HCT116 (cell line): ENCODE results near the gene GMEB1. TPM values are rescaled to one million over a fixed set of nuclear protein-coding genes. Genes with fewer than 3 reads are reported as not detected.

ENCODE experiments used
- ATAC-seq: fragments of 200-7000 bp; cut with Tn5 transposase; 2 replicates; pipeline ENCODE4 v1.9.1; 2020; ENCODE audit warnings: mild to moderate bottlenecking, moderate library complexity
- BruUV-seq: library from RNA; stranded (reverse); fragments of 400-500 nt; replicated peaks from 2 replicates; lab custom pipeline; 2021; lab: Mats Ljungman, UMichigan
- CTCF ChIA-PET: fragments of 300-600 bp; sonication (Branson Sonifier 250); formaldehyde crosslinking; loops from one replicate; lab custom pipeline; 2021; ENCODE audit warnings: antibody characterized with exemption; lab: Charles Lee
- POLR2A ChIA-PET: fragments of 300-600, 350-600 bp; sonication (Branson Sonifier 250); formaldehyde crosslinking; loops from one replicate; lab custom pipeline; 2021; ENCODE audit warnings: antibody characterized with exemption; lab: Charles Lee
- RAD21 ChIA-PET, 2 experiments: fragments of 300-600 bp; sonication (Branson Sonifier 250); formaldehyde crosslinking; loops; one replicate each; lab custom pipeline; 2023; ENCODE audit warnings: low total read pairs in 2 of 2; ENCODE audit not compliant: uncharacterized antibody in 2 of 2, unreplicated experiment in 2 of 2, low non-redundant PET in 1 of 2; lab: Charles Lee
- DNase-seq: peaks from one replicate; pipeline ENCODE4 v3.0.0-alpha.2; 2010; ENCODE audit warnings: low read depth, low spot score
- H2AFZ ChIP-seq: fragments of 200-600 bp; shearing (Covaris generic), sonication (generic); 2 replicates; pipeline ENCODE4 v1.6.1; 2017; ENCODE audit warnings: low read depth, mixed run types, mixed read lengths, antibody characterized with exemption, low read length; ENCODE audit not compliant: poor library complexity, severe bottlenecking
- H3K27ac ChIP-seq: 2 replicates; pipeline ENCODE4 v1.5.1; 2012; ENCODE audit warnings: low read depth, low read length
- H3K27me3 ChIP-seq: fragments of 200-600 bp; sonication (generic); 2 replicates; pipeline ENCODE4 v1.6.1; 2016; ENCODE audit warnings: mixed run types, low read length, mixed read lengths; ENCODE audit not compliant: insufficient read depth
- H3K36me3 ChIP-seq, 2 experiments: fragments of 200-500 bp in 1 of 2; fragments of 200-600 bp in 1 of 2; sonication (Bioruptor generic) in 1 of 2; sonication (generic) in 1 of 2; 2 replicates each; pipeline versions ENCODE4 v1.5.1 to v1.6.1; 2014 to 2016; ENCODE audit warnings: low read length in 2 of 2, inconsistent platforms in 1 of 2, mixed read lengths in 1 of 2, mixed run types in 1 of 2; ENCODE audit not compliant: insufficient read depth in 2 of 2, control insufficient read depth in 1 of 2
- H3K4me1 ChIP-seq, 2 experiments: fragments of 200-600 bp in 1 of 2; sonication (generic) in 1 of 2; 2 replicates each; pipeline versions ENCODE4 v1.5.1 to v1.6.1; 2012 to 2017; ENCODE audit warnings: low read length in 2 of 2, inconsistent platforms in 1 of 2, mild to moderate bottlenecking in 1 of 2, mixed read lengths in 1 of 2, mixed run types in 1 of 2, moderate library complexity in 1 of 2; ENCODE audit not compliant: insufficient read depth in 2 of 2, control insufficient read depth in 1 of 2
- H3K4me2 ChIP-seq: fragments of 200-600 bp; sonication (generic); 2 replicates; pipeline ENCODE4 v1.6.1; 2017; ENCODE audit warnings: mixed run types, low read length, mixed read lengths
- H3K4me3 ChIP-seq, 2 experiments: fragments of 200-600 bp in 1 of 2; sonication (generic) in 1 of 2; replicated peaks in 1 of 2; 2 replicates each; pipeline ENCODE4 v1.5.1; 2011 to 2016; ENCODE audit warnings: low read length in 2 of 2, control low read depth in 1 of 2, low read depth in 1 of 2, mild to moderate bottlenecking in 1 of 2, mixed read lengths in 1 of 2, mixed run types in 1 of 2
- H3K79me2 ChIP-seq: fragments of 200-600 bp; sonication (generic); 2 replicates; pipeline ENCODE4 v1.6.1; 2017; ENCODE audit warnings: mild to moderate bottlenecking, mixed run types, low read length, moderate library complexity, mixed read lengths; ENCODE audit not compliant: insufficient read depth
- H3K9ac ChIP-seq: fragments of 200-600 bp; sonication (generic); 2 replicates; pipeline ENCODE4 v1.6.1; 2016; ENCODE audit warnings: low read length, mixed read lengths
- H3K9me2 ChIP-seq: fragments of 200-600 bp; sonication (generic), shearing (Covaris generic); 2 replicates; pipeline ENCODE4 v1.6.1; 2017; ENCODE audit warnings: mixed run types, mild to moderate bottlenecking, moderate library complexity; ENCODE audit not compliant: insufficient read depth
- H3K9me3 ChIP-seq, 2 experiments: fragments of 200-500 bp in 1 of 2; fragments of 200-600 bp in 1 of 2; sonication (Bioruptor generic) in 1 of 2; sonication (generic) in 1 of 2; 2 replicates each; pipeline ENCODE4 v1.6.1; 2014 to 2017; ENCODE audit warnings: low read length in 2 of 2, mixed read lengths in 2 of 2, inconsistent platforms in 1 of 2, low read depth in 1 of 2, mild to moderate bottlenecking in 1 of 2, mixed run types in 1 of 2, moderate library complexity in 1 of 2; ENCODE audit not compliant: control insufficient read depth in 1 of 2, insufficient read depth in 1 of 2
- H4K20me1 ChIP-seq: fragments of 200-600 bp; sonication (generic), shearing (Covaris generic); 2 replicates; pipeline ENCODE4 v1.6.1; 2017; ENCODE audit warnings: mixed run types, mild to moderate bottlenecking, moderate library complexity; ENCODE audit not compliant: insufficient read depth
- CEBPB ChIP-seq: IDR thresholded peaks from 2 replicates; pipeline ENCODE4 v1.6.1; 2012; ENCODE audit warnings: low read depth
- EZH2 ChIP-seq: fragments of 200-600 bp; sonication (generic); IDR thresholded peaks from 2 replicates; pipeline ENCODE4 v1.6.1; 2017; ENCODE audit warnings: antibody characterized with exemption, mixed run types
- POLR2AphosphoS5 ChIP-seq: IDR thresholded peaks from 2 replicates; pipeline ENCODE4 v1.6.1; 2011; ENCODE audit warnings: mild to moderate bottlenecking, low read depth, low read length, moderate library complexity
- SP1 ChIP-seq: IDR thresholded peaks from 2 replicates; pipeline ENCODE4 v1.6.1; 2012; ENCODE audit warnings: low read depth
- SRF ChIP-seq: IDR thresholded peaks from 2 replicates; pipeline ENCODE4 v1.6.1; 2012; ENCODE audit warnings: low read depth
- intact Hi-C: fragments of 100-400 bp; cut with micrococcal nuclease; formaldehyde crosslinking; loops from 2 replicates; pipeline ENCODE4 v1.10.0; 2022
- total RNA-seq: library from RNA; stranded (reverse); gene quantifications from one replicate; pipeline ENCODE4 v1.2.1, GENCODE V29; 2021; ENCODE audit not compliant: unreplicated experiment
- TF ChIP-seq, protein P1 (sequence below): IDR thresholded peaks from 2 replicates; pipeline ENCODE4 v1.6.1; 2012
- TF ChIP-seq, protein P2 (sequence below): IDR thresholded peaks from 2 replicates; pipeline ENCODE4 v1.6.1; 2012; ENCODE audit warnings: low read depth

The GMEB1 gene
- total RNA-seq, 1 experiment from 2014 or later, result 19.8 TPM

DNA sequence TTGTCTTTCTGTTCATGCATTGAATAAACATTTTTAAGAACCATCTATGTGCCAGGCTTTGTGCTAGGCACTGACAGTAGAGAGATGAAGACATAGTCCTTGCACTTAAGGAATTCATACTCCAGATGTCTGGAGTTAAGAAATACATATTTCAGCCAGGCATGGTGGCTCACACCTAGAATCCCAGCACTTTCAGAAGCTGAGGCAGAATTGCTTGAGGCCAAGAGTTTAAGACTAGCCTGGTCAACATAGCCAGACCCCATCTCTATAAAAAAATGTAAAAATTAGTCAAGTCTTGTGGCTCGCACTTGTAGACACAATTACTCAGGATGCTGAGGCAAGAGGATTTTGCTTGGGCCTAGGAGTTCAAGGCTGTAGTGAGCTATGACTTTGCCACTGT lies 49.6 kb downstream of the GMEB1 start:
- H3K27me3 ChIP-seq, result no peaks in the 10 kb centered on the region
- H3K4me1 ChIP-seq, result peaks cover 13 to 30% of the 10 kb centered on the region in 2 experiments
- no peaks in the 10 kb centered on the region for H3K79me2 ChIP-seq
- H4K20me1 ChIP-seq, result no peaks in the 10 kb centered on the region
- H3K27ac ChIP-seq, result no peak overlapping the region
- H2AFZ ChIP-seq, result no peak overlapping the region
- peaks cover 0 to 10% of the 10 kb centered on the region in 2 experiments; a peak in 1 of 4 replicates for H3K36me3 ChIP-seq
- ChIA-PET POLR2A (no interaction called here), CTCF (interaction anchor here (1.3 kb wide), 1 partner anchor 19 kb away, joined by 3 read pairs; the partner anchor contains the start of gene YTHDF2), RAD21 (no interaction called here)
- no peak overlapping the region for H3K4me3 ChIP-seq
- no peak for ATAC-seq
- H3K9me2 ChIP-seq, result no peaks in the 10 kb centered on the region
- H3K4me2 ChIP-seq, result no peak overlapping the region
- intact Hi-C loops, result no loop called here
- H3K9me3 ChIP-seq, result no peaks in the 10 kb centered on the region
- no TSS peak for BruUV-seq
- DNase-seq, result no peak
- no peak overlapping the region for H3K9ac ChIP-seq
- TF ChIP-seq SP1 (no peak), EZH2 (no peak), POLR2AphosphoS5 (no peak), CEBPB (no peak), SRF (no peak)
- TF ChIP-seq, protein P1, sequence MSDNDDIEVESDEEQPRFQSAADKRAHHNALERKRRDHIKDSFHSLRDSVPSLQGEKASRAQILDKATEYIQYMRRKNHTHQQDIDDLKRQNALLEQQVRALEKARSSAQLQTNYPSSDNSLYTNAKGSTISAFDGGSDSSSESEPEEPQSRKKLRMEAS, result no peak
- TF ChIP-seq, protein P2, sequence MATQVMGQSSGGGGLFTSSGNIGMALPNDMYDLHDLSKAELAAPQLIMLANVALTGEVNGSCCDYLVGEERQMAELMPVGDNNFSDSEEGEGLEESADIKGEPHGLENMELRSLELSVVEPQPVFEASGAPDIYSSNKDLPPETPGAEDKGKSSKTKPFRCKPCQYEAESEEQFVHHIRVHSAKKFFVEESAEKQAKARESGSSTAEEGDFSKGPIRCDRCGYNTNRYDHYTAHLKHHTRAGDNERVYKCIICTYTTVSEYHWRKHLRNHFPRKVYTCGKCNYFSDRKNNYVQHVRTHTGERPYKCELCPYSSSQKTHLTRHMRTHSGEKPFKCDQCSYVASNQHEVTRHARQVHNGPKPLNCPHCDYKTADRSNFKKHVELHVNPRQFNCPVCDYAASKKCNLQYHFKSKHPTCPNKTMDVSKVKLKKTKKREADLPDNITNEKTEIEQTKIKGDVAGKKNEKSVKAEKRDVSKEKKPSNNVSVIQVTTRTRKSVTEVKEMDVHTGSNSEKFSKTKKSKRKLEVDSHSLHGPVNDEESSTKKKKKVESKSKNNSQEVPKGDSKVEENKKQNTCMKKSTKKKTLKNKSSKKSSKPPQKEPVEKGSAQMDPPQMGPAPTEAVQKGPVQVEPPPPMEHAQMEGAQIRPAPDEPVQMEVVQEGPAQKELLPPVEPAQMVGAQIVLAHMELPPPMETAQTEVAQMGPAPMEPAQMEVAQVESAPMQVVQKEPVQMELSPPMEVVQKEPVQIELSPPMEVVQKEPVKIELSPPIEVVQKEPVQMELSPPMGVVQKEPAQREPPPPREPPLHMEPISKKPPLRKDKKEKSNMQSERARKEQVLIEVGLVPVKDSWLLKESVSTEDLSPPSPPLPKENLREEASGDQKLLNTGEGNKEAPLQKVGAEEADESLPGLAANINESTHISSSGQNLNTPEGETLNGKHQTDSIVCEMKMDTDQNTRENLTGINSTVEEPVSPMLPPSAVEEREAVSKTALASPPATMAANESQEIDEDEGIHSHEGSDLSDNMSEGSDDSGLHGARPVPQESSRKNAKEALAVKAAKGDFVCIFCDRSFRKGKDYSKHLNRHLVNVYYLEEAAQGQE, result no peak
